GM23338 (cell line): ENCODE data around the gene FGF3. TPM values are rescaled to one million over a fixed set of nuclear protein-coding genes. Genes with fewer than 3 reads are reported as not detected.

ENCODE experiments used
- ATAC-seq: fragments of 200-7000 bp; cut with Tn5 transposase; 3 replicates; pipeline ENCODE4 v1.9.1; 2020
- DNase-seq: peaks from one replicate; pipeline ENCODE4 v3.0.0-alpha.2; 2015; ENCODE audit warnings: low spot score
- H2AFZ ChIP-seq: fragments of 200-600 bp; sonication (generic); 2 replicates; pipeline ENCODE4 v1.8.0; 2016; ENCODE audit warnings: antibody characterized with exemption, mild to moderate bottlenecking, moderate library complexity
- H3F3A ChIP-seq: fragments of 200-600 bp; sonication (generic); replicated peaks from 2 replicates; pipeline ENCODE4 v1.8.0; 2017; ENCODE audit warnings: antibody characterized with exemption, mixed run types, low read depth
- H3K27ac ChIP-seq: fragments of 200-600 bp; sonication (generic); 2 replicates; pipeline ENCODE4 v1.6.1; 2016; ENCODE audit warnings: low read depth
- H3K27me3 ChIP-seq: fragments of 200-600 bp; sonication (generic); 2 replicates; pipeline ENCODE4 v1.8.0; 2016; ENCODE audit warnings: mild to moderate bottlenecking, mixed run types, moderate library complexity; ENCODE audit not compliant: insufficient read depth
- H3K36me3 ChIP-seq: fragments of 200-600 bp; sonication (generic); 2 replicates; pipeline ENCODE4 v1.8.0; 2016; ENCODE audit warnings: mild to moderate bottlenecking; ENCODE audit not compliant: insufficient read depth
- H3K4me1 ChIP-seq: fragments of 200-600 bp; sonication (generic); 2 replicates; pipeline ENCODE4 v1.8.0; 2016; ENCODE audit warnings: mild to moderate bottlenecking, moderate library complexity; ENCODE audit not compliant: insufficient read depth
- H3K4me2 ChIP-seq: fragments of 200-600 bp; sonication (generic); 2 replicates; pipeline ENCODE4 v1.7.1; 2017; ENCODE audit warnings: mixed run types
- H3K4me3 ChIP-seq: fragments of 200-600 bp; sonication (generic); 2 replicates; pipeline ENCODE4 v1.6.1; 2016; ENCODE audit warnings: mixed run types
- H3K79me2 ChIP-seq: fragments of 200-600 bp; sonication (generic); replicated peaks from 2 replicates; pipeline ENCODE4 v1.8.0; 2017; ENCODE audit warnings: mild to moderate bottlenecking; ENCODE audit not compliant: insufficient read depth
- H3K9me2 ChIP-seq: fragments of 200-600 bp; sonication (generic); 2 replicates; pipeline ENCODE4 v1.8.0; 2017; ENCODE audit not compliant: insufficient read depth
- H4K20me1 ChIP-seq: fragments of 200-600 bp; sonication (generic); replicated peaks from 2 replicates; pipeline ENCODE4 v1.8.0; 2017; ENCODE audit warnings: mild to moderate bottlenecking; ENCODE audit not compliant: insufficient read depth
- H3K27ac Mint-ChIP-seq: 2 replicates; pipeline ENCODE4 v1.8.0; 2020; ENCODE audit warnings: inconsistent platforms, mild to moderate bottlenecking, moderate library complexity, mixed read lengths
- H3K27me3 Mint-ChIP-seq: 3 replicates; pipeline ENCODE4 v1.8.0; 2022; ENCODE audit warnings: low read depth, mild to moderate bottlenecking, moderate library complexity, mixed read lengths, inconsistent platforms; ENCODE audit not compliant: insufficient read depth, poor library complexity
- H3K36me3 Mint-ChIP-seq: 3 replicates; pipeline ENCODE4 v1.8.0; 2021; ENCODE audit warnings: low read depth, mild to moderate bottlenecking, inconsistent platforms, moderate library complexity, mixed read lengths
- H3K4me1 Mint-ChIP-seq: 3 replicates; pipeline ENCODE4 v1.8.0; 2020; ENCODE audit warnings: mild to moderate bottlenecking, inconsistent platforms, mixed read lengths
- H3K4me3 Mint-ChIP-seq: 3 replicates; pipeline ENCODE4 v1.8.0; 2021; ENCODE audit warnings: moderate library complexity, mild to moderate bottlenecking, inconsistent platforms, mixed read lengths
- H3K9me3 Mint-ChIP-seq: 3 replicates; pipeline ENCODE4 v1.8.0; 2020; ENCODE audit warnings: moderate library complexity, mild to moderate bottlenecking, inconsistent platforms, mixed read lengths
- CREB1 ChIP-seq: fragments of 250-450 bp; sonication (Bioruptor Pico); IDR thresholded peaks from 2 replicates; pipeline ENCODE4 v1.5.0; 2020; ENCODE audit warnings: low read depth, mild to moderate bottlenecking, moderate library complexity
- CTCF ChIP-seq, 2 experiments: fragments of 200-600 bp in 1 of 2; sonication (generic) in 1 of 2; conservative IDR thresholded peaks; 2 replicates each; pipeline versions ENCODE4 v1.5.1 to v1.6.1; 2016 to 2017; ENCODE audit warnings: antibody characterized with exemption in 2 of 2, low read depth in 2 of 2, mild to moderate bottlenecking in 2 of 2, moderate library complexity in 1 of 2
- ETS1 ChIP-seq: IDR thresholded peaks from 2 replicates; pipeline ENCODE4 v1.6.1; 2016; ENCODE audit warnings: antibody characterized with exemption
- EZH2 ChIP-seq: fragments of 200-600 bp; sonication (generic); IDR thresholded peaks from one replicate; pipeline ENCODE4 v1.8.0; 2017; ENCODE audit warnings: antibody characterized with exemption, mild to moderate bottlenecking, low read depth; ENCODE audit not compliant: unreplicated experiment
- EZH2phosphoT487 ChIP-seq: fragments of 200-600 bp; sonication (generic); IDR thresholded peaks from one replicate; pipeline ENCODE4 v1.8.1; 2018; ENCODE audit warnings: antibody characterized with exemption; ENCODE audit not compliant: unreplicated experiment
- JUNB ChIP-seq: IDR thresholded peaks from one replicate; pipeline ENCODE4 v1.6.1; 2016; ENCODE audit warnings: antibody characterized with exemption; ENCODE audit not compliant: unreplicated experiment
- POLR2AphosphoS5 ChIP-seq: IDR thresholded peaks from 2 replicates; pipeline ENCODE4 v1.6.1; 2016; ENCODE audit warnings: antibody characterized with exemption, low read depth
- ZNF114 ChIP-seq: fragments of 250-450 bp; sonication (Bioruptor Pico); IDR thresholded peaks from 2 replicates; pipeline ENCODE4 v1.5.0; 2020; ENCODE audit warnings: mild to moderate bottlenecking, moderate library complexity
- ZNF462 ChIP-seq: fragments of 250-450 bp; sonication (Bioruptor Pico); IDR thresholded peaks from 2 replicates; pipeline ENCODE4 v1.5.0; 2020; ENCODE audit warnings: mild to moderate bottlenecking, moderate library complexity
- polyA plus RNA-seq: library from polyadenylated mRNA; unstranded; fragments of >200 nt; fragmentation: Nextera tagmentation; extraction: Ambion mirVana; gene quantifications from 2 replicates; pipeline ENCODE4 v1.2.1, GENCODE V29; 2016
- total RNA-seq: library from RNA; depleted of rRNA; stranded (reverse); fragments of >200 nt; shearing (Covaris generic); gene quantifications from 2 replicates; pipeline ENCODE4 v1.2.3, GENCODE V29; 2014

Gene FGF3
- total and polyA plus RNA-seq, 2 experiments from 2014 or later, result 1.2 TPM; not detected in 1

- H3K9me2 ChIP-seq, result no peaks in the 10 kb centered on the region
- Mint-ChIP-seq H3K4me3 (no peak overlapping the region), H3K4me1 (peaks cover 2% of the 10 kb centered on the region; the same call in 1 of the 3 replicates), H3K27me3 (peaks cover 9% of the 10 kb centered on the region), H3K27ac (no peak overlapping the region), H3K9me3 (no peaks in the 10 kb centered on the region), H3K36me3 (no peaks in the 10 kb centered on the region)
- H3K36me3 ChIP-seq, result no peaks in the 10 kb centered on the region
- H3K4me1 ChIP-seq, result no peaks in the 10 kb centered on the region
- no peaks in the 10 kb centered on the region for H3F3A ChIP-seq
- no peak for TF ChIP-seq ZNF462
- TF ChIP-seq ETS1, result no peak
- no peak for TF ChIP-seq EZH2
- TF ChIP-seq ZNF114, result no peak
- TF ChIP-seq JUNB, result no peak
- no peak for TF ChIP-seq CREB1 (CRISPR knock-in tag)
- no peak for TF ChIP-seq POLR2AphosphoS5
- no peak for TF ChIP-seq CTCF (conservative IDR thresholded peaks at IDR 0.05; ENCODE audit: low read depth in 2 of 2)
- TF ChIP-seq EZH2phosphoT487, result no peak
- ATAC-seq, result no peak
- H3K27me3 ChIP-seq, result peaks cover 13% of the 10 kb centered on the region; the same call in 1 of the 2 replicates
- no peak overlapping the region for H3K4me2 ChIP-seq
- no peak overlapping the region for H3K4me3 ChIP-seq
- no peak overlapping the region for H2AFZ ChIP-seq
- DNase-seq, result no peak
- H4K20me1 ChIP-seq, result no peaks in the 10 kb centered on the region
- no peaks in the 10 kb centered on the region for H3K79me2 ChIP-seq
- H3K27ac ChIP-seq, result no peak overlapping the region
Observed at GRCh38 chr11:69781241-69781640, 38.0 kb downstream of the FGF3 start.
